GM12865 (cell line): Measurements from ENCODE around the gene PLSCR3.

Experiments used
- DNase-seq: peaks from one replicate; pipeline ENCODE4 v3.0.0; 2010; ENCODE audit warnings: low read depth
- H3K4me3 ChIP-seq: 2 replicates; pipeline ENCODE4 v1.5.1; 2011; ENCODE audit warnings: mild to moderate bottlenecking, low read depth, low read length, control low read depth
- TF ChIP-seq, protein P1 (sequence below): IDR thresholded peaks from 2 replicates; pipeline ENCODE4 v1.5.1; 2011; ENCODE audit warnings: low read length, control low read depth, low read depth, inconsistent platforms; ENCODE audit not compliant: insufficient read depth; ENCODE audit errors: missing control alignments

PLSCR3 gene

DNA sequence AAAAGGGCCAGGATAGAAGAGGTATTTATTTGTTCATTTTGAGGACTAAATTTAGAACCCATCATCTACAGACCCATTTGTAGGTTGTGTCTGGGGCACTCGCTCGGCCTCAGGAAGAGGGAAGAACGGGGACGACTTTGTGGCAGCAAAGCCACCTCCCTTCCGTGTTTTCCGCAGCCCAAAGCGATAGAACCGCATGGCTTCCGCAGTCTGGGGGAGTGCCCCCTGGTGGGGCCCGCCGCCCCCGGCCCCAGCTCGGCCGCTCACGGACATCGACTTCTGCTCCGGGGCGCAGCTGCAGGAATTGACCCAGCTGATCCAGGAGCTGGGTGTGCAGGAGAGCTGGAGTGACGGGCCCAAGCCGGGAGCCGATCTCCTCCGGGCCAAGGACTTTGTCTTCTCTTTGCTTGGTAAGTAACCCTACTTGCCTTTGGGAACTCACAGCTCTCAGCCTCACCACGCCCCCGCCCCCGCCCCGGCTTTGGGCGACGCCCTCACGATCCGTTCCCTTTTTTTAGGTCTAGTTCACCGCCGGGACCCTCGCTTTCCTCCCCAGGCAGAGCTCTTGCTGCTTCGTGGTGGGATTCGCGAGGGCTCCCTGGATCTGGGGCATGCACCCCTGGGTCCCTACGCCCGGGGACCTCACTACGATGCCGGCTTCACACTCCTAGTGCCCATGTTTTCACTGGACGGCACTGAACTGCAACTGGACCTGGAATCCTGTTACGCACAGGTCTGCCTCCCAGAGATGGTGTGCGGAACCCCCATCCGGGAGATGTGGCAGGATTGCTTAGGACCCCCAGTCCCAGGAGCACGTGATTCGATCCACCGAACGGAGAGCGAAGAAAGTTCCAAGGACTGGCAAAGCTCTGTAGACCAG, 41.6 kb upstream of the PLSCR3 start:
- H3K4me3 ChIP-seq: peak overlapping the region; percentile 58
- peak; percentile 70 for DNase-seq
- TF ChIP-seq, protein P1, sequence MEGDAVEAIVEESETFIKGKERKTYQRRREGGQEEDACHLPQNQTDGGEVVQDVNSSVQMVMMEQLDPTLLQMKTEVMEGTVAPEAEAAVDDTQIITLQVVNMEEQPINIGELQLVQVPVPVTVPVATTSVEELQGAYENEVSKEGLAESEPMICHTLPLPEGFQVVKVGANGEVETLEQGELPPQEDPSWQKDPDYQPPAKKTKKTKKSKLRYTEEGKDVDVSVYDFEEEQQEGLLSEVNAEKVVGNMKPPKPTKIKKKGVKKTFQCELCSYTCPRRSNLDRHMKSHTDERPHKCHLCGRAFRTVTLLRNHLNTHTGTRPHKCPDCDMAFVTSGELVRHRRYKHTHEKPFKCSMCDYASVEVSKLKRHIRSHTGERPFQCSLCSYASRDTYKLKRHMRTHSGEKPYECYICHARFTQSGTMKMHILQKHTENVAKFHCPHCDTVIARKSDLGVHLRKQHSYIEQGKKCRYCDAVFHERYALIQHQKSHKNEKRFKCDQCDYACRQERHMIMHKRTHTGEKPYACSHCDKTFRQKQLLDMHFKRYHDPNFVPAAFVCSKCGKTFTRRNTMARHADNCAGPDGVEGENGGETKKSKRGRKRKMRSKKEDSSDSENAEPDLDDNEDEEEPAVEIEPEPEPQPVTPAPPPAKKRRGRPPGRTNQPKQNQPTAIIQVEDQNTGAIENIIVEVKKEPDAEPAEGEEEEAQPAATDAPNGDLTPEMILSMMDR: peak; percentile 34

DNA sequence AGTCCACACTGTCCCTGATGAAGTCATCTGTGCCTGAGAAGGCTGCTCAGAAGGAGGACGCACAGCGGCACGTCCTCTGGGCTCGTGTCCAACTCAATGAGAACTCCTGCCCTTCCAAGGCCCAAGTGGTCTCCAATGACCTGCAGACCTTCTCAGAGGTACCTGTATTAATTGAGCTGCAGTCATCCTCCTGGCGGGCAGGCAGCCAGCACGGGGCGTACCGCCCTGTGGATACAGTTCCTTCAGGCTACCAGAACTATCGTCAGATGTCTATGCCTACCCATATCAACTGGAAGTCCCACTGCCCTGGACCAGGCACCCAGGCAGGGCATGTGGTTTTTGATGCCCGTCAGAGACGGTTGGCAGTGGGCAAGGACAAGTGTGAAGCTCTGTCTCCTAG, 38.0 kb upstream of the PLSCR3 start:
- TF ChIP-seq, protein P1: no peak
- DNase-seq: no peak
- no peak overlapping the region for H3K4me3 ChIP-seq

DNA sequence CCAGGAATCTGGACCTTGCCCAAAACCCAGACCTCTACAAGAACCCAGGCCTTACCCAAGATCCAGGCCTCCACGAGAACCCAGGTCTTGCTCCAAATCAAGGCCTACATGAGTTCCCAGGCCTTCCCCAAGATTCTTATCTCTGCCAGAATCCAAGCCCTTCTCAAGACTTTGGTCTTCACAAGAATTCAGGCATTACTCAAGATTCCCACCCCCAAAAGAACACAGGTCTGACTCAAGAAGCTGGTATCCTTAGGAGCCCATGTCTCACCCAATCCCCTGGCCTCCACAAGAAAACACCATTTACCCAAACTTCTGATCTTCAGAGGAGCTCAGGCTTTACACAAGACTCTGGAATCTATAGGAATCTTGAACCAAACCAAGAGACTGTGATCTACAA, 36.9 kb upstream of the PLSCR3 start:
- no peak overlapping the region for H3K4me3 ChIP-seq
- no peak for DNase-seq
- TF ChIP-seq, protein P1: no peak

DNA sequence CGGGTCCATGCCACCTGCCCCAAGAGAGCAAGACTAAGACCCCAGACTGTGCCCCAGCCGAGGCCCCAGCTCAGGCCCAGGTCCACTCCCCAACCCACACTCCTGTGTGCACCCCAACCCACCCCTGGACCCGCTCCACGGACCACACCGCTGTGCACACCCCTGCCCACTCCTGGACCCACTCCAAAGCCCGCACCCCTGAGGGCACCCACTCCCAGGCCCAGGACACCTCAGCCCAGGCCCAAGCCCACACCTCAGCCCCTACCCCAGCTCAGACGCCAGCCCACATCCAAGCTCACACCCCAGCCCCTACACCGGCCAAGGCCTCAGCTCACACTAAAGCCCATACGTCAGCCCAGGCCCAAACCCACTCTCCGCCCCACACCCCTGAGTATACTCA, 35.4 kb upstream of the PLSCR3 start:
- no peak overlapping the region for H3K4me3 ChIP-seq
- no peak for DNase-seq
- TF ChIP-seq, protein P1: no peak

DNA sequence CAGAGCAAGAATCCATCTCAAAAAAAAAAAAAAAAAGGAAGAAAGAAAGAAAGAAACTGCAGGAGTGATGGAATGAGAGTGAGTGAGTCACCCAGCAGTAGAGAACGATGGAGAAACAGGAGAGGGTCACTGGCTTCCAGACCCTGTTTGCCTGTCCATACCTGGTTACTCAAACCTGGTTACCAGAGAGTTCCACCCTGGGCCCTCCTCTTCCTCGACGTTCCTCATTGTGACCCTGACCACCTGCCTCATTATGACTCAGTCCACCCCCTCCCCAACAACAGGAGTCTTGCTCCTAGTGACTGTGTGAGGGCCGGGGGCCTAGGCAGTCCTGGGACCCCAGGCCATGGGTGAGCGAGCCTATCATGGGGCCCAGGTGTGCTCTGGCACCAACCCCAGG, 34.2 kb upstream of the PLSCR3 start, which contains the start of gene SPEM3:
SPEM3 (plus strand) TSS at position 301 of the 400 bp plus-strand sequence; CDS start at position 347, 46 bp downstream.
- no peak for DNase-seq
- no peak within 1 kb of the TSS for H3K4me3 ChIP-seq
- TF ChIP-seq, protein P1: no peak

DNA sequence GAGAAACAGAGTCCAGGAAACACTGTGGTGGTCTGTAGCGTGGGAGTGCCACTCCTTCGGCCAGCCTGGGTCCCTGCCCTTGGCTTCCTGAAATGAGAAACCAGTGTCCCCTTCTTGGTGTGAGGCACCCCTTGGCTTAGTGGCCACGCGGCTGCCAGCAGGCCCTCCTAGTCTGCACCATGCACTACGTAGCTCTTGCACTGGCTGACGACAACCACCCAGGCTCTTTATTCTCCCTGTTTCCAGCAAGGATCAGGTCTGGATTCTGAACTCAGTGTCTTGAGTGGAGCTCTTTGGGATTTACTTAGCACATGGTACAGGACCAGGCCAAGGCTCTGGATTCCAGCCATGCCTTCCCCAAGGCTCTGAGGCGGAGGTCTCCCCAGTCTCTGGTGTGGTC, 33.2 kb upstream of the PLSCR3 start:
- no peak for DNase-seq
- TF ChIP-seq, protein P1: no peak
- no peak overlapping the region for H3K4me3 ChIP-seq
